SIG-M5 (cell line): ENCODE data around the gene RITA1.

ENCODE experiments used
- DNase-seq: peaks from one replicate; lab custom pipeline; 2025; lab: John Stamatoyannopoulos, UW

Gene RITA1

GRCh38 chr12:113230315-113231234, 45.1 kb downstream of the RITA1 start:
- no peak for DNase-seq

GRCh38 chr12:113231235-113232088, 45.9 kb downstream of the RITA1 start:
- DNase-seq = no peak

- DNase-seq = no peak
These were observed 46.7 kb downstream of the RITA1 start for GRCh38 chr12:113232089-113232839.

- peak; percentile 93 for DNase-seq
These were observed 47.5 kb downstream of the RITA1 start for GRCh38 chr12:113232840-113233585.

GRCh38 chr12:113233967-113234366, 48.4 kb downstream of the RITA1 start:
- no peak for DNase-seq

GRCh38 chr12:113234483-113234882, 49.0 kb downstream of the RITA1 start:
- DNase-seq = no peak

- DNase-seq = no peak
These were observed 50.5 kb downstream of the RITA1 start for GRCh38 chr12:113235976-113236375.

- no peak for DNase-seq
These were observed 51.2 kb downstream of the RITA1 start for GRCh38 chr12:113236539-113237399.

- DNase-seq = no peak
These were observed 52.2 kb downstream of the RITA1 start for GRCh38 chr12:113237748-113238147.

GRCh38 chr12:113238309-113238708, 52.8 kb downstream of the RITA1 start:
- no peak for DNase-seq

GRCh38 chr12:113239288-113239771, 53.8 kb downstream of the RITA1 start:
- no peak for DNase-seq

GRCh38 chr12:113239811-113240331, 54.4 kb downstream of the RITA1 start:
- no peak for DNase-seq

- no peak for DNase-seq
These were observed 54.9 kb downstream of the RITA1 start for GRCh38 chr12:113240395-113240794.

- no peak for DNase-seq
These were observed 55.9 kb downstream of the RITA1 start for GRCh38 chr12:113241191-113242025.
